Measurements from ENCODE around the gene SLC34A2.

SLC34A2 gene

DNA sequence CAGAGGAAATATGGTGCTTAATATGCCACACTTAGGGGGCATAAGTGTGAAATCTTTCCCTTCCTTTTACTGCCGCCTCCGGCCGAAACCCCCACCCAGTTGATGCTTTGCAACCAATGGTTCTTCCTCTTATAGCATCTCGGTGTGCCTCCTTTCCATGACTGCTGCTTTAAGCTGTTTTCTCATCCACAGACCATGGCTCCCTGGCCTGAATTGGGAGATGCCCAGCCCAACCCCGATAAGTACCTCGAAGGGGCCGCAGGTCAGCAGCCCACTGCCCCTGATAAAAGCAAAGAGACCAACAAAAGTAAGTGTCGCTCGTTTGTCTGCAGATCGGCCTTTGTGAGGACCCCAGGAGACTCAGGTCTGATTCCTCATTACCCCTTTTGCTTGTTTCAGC is 6.7 kb downstream of the SLC34A2 start:
- DNase-seq (ENCODE audit: low read depth) = no peak

DNA sequence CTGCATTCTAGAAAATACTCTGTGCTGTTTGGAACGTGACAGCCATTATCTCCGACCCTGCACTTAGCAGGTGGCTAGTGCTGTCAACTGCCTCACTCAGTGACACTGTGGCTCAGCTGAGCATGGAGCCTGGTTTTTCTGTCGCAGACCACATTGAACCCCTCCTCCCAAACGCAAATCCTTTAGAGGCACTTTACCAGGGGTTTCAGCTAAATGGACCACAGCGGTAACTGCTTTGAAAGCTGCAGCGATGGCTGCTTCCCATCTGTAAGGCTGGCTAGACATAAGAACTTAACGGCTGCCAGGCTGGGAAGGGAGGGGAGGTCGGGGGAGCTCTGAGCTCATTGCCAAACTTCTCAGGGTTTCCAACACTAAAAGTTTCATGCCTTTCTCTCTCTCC is 8.1 kb downstream of the SLC34A2 start:
- DNase-seq (ENCODE audit: low read depth) = no peak

- no peak for DNase-seq (ENCODE audit: low read depth)
These were observed 10.5 kb downstream of the SLC34A2 start for GRCh38 chr4:25666031-25666630.

DNA sequence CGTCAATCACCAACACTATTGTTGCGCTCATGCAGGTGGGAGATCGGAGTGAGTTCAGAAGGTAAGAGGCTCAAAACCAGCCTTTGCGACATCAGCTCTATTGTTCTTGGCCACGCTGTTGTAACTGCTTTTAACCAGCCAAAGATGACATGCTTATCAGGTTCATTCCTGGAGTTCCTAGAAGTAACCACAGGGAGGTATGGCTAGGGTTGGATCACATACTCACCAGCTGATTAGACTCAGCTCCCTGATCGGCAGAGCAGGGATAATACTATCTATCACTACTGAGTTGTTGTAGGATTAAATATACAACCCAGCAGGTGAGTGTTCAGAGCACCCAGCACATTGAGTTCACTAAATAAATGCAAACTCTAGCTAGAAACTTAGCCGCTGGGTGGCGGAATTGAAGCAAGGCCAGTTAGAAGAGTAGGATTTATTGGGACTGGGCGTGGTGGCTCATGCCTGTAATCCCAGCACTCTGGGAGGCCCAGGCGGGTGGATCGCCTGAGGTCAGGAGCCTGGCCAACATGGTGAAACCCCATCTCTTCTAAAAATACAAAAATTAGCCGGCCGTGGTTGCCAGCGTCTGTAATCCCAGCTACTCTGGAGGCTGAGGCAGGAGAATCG is 12.4 kb downstream of the SLC34A2 start:
- DNase-seq (ENCODE audit: low read depth) = no peak

DNA sequence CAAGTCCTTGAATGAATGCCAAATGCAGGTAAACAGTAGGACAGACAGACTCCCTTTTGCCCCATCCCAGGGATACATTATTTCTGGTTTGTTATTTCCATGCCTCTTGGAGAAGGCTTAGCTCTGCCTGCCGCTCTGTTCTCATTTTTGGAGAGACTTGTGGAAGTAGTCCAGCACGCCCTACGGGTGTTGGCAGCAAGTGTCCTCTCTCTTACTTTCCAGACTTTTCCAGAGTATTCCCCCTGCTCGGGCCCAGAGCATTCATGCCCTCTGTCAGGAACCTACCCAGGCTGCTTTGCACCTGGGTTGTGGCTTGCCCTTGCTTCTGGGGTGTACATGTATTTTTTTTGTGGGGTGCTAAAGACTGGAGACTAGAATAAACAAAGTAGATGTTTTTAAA is 15.3 kb downstream of the SLC34A2 start:
- DNase-seq (ENCODE audit: low read depth) = no peak

DNA sequence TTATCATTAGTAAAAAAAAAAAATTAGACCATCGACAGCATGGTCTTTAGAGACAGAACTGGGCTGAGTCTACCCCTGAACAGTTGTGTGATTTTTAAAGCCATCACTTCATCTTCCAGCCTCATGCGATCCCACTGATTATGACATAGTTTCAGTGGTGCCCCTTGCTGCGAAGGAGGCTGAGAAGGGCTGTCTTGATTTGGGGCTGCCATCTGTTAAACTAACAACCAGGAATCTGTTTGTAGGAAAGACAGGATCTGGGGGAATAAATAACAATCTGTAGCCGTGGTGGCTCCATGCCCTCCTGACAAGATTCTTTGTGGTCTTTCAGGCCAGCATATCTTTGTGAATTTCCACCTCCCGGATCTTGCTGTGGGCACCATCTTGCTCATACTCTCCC is 17.1 kb downstream of the SLC34A2 start:
- DNase-seq (ENCODE audit: low read depth) = no peak

- no peak for DNase-seq (ENCODE audit: low read depth)
These were observed 18.7 kb downstream of the SLC34A2 start for GRCh38 chr4:25674386-25674785.

DNA sequence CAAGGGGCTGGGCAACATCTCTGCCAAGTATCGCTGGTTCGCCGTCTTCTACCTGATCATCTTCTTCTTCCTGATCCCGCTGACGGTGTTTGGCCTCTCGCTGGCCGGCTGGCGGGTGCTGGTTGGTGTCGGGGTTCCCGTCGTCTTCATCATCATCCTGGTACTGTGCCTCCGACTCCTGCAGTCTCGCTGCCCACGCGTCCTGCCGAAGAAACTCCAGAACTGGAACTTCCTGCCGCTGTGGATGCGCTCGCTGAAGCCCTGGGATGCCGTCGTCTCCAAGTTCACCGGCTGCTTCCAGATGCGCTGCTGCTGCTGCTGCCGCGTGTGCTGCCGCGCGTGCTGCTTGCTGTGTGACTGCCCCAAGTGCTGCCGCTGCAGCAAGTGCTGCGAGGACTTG is 20.6 kb downstream of the SLC34A2 start:
- DNase-seq (ENCODE audit: low read depth) = no peak

DNA sequence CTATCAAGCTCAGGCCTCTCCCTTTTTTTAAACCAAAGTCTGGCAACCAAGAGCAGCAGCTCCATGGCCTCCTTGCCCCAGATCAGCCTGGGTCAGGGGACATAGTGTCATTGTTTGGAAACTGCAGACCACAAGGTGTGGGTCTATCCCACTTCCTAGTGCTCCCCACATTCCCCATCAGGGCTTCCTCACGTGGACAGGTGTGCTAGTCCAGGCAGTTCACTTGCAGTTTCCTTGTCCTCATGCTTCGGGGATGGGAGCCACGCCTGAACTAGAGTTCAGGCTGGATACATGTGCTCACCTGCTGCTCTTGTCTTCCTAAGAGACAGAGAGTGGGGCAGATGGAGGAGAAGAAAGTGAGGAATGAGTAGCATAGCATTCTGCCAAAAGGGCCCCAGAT is 21.5 kb downstream of the SLC34A2 start:
- DNase-seq (ENCODE audit: low read depth) = no peak

- no peak for DNase-seq (ENCODE audit: low read depth)
These were observed 22.3 kb downstream of the SLC34A2 start for GRCh38 chr4:25677943-25678342.

DNA sequence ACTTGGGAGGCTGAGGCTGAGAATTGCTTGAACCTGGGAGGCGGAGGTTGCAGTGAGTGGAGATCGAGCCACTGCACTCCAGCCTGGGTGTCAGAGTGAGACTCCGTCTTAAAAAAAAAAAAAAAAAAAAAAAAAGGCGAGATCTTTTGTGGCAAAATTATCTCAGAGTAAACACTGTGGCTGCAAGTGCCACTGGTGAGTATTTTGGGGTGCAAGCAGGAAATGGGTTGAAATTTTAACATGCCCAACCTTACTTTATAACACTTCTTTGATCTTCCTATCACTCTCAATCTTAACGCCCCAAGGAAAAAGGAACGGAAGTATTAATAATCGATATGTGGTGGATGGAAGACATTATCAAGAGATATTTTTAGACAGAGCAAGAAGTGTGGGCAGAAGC is 32.1 kb downstream of the SLC34A2 start:
- no peak for DNase-seq (ENCODE audit: low read depth)

- no peak for DNase-seq (ENCODE audit: low read depth)
These were observed 38.8 kb downstream of the SLC34A2 start for GRCh38 chr4:25694466-25694865.

DNA sequence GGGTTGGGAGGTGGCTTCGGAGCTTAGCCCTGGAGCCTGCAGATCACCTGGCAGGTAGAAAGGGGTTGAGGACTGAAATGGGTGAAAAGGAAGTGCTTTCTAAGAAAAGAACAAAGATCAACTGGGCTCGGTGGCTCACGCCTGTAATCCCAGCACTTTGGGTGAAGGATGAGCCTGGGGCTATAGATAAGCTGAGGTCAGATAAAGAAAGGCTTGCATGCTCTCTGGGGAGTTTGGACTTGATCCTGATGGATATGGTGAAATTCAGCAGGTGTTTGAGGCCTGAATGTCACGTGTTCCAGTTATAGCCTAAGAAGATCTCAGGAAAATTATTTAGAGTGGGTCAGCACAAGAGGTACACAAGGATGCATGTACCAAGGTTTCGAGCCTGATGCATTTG is 40.8 kb downstream of the SLC34A2 start:
- DNase-seq (ENCODE audit: low read depth) = no peak

DNA sequence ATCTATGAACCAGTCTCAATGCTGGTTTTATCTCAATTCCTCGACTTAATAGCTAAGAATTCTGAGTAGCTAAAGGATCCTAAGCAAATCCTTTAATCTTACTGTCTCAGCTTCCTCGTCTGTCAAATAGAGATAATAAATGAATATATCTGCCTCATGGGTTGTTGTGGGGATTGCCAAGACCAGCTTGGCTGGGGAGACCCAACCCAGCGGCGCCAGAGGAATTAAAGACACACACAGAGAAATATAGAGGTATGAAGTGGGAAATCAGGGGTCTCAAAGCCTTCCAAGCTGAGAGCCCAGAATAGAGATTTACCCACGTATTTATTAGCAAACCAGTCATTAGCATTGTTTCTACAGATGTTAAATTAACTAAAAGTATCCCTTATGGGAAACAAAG is 41.9 kb downstream of the SLC34A2 start:
- DNase-seq (ENCODE audit: low read depth) = no peak

GRCh38 chr4:25700661-25701060 is 45.0 kb downstream of the SLC34A2 start:
- no peak for DNase-seq (ENCODE audit: low read depth)

DNA sequence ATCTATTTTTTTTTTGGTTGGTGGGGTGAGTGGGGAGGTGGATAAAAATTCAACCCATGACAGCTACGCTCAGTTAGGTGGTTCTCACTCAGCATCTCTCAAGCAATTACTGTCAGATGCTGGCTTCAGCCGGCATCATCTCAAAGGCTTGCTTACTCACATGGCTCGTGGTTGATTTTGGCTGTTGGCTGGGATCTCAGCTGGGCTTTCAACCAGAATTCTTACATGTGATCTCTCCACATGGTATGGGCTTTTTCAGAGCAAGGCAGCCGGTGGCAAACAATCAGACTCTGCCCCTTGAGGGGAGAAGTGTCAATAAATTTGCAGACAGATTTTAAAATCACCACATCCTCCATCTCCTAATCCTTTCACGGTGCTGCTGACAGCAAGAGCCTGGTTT is 47.2 kb downstream of the SLC34A2 start:
- no peak for DNase-seq (ENCODE audit: low read depth)

GRCh38 chr4:25703731-25704388 is 48.2 kb downstream of the SLC34A2 start:
- DNase-seq (ENCODE audit: low read depth) = no peak

GRCh38 chr4:25704516-25704915 is 48.9 kb downstream of the SLC34A2 start:
- DNase-seq (ENCODE audit: low read depth) = no peak

DNA sequence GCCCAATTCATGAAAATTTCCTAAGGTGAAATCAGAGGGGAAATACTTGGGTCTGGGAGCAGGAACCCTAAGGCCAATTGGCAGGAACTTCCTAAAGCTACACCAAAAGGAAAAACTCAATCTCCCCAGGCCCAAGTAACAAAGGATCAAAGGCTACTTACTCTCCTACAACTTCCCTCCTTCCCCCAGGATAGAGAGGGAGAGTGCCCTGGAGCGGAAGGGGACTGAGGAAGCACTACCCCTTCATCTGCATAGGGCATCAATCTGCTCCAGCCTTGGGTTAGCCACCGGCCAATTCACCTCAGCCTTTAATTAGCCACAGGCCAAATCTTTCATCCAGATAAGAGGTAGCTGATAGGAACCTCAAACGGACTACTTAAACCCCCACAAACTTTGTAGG is 55.0 kb downstream of the SLC34A2 start:
- DNase-seq (ENCODE audit: low read depth) = no peak

DNA sequence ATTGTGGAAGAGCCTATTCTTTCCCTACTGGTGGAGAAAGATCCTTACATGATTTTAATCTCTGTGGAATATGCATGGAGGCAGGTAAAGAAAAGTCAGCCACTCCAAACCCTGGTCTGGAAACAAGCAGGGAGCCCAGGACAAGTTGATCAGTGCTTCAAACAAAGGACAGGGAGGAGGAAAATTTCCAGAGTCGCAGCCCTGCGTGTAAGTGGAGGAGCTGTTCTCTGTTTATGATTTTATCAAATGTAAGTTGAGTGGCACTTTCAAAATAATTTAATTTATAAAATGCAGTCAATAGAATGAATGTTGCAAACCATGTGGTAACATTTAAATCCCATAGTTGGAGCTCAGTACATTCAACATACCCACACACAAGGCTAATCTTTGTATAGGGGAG is 57.0 kb downstream of the SLC34A2 start:
- no peak for DNase-seq (ENCODE audit: low read depth)

DNA sequence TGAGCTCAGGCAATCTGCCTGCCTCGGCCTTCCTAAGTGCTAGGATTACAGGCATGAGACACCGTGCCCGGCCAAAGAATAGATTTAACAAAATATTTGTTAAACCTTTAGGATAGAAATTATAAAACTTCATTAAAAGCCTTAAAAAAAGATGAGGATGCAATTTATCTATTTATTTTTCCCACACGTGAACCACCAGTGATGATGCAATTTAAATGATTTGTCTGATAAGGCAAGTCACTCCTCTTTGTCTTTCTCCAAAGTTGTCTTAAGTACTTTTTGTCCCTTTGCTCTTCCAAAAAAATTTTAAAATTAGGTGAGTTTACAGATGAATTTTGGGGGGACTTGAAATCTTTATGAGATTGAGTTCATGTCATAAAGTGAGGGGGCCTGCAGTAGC is 58.2 kb downstream of the SLC34A2 start:
- no peak for DNase-seq (ENCODE audit: low read depth)

- no peak for DNase-seq (ENCODE audit: low read depth)
These were observed 67.3 kb downstream of the SLC34A2 start for GRCh38 chr4:25722964-25723363.

DNA sequence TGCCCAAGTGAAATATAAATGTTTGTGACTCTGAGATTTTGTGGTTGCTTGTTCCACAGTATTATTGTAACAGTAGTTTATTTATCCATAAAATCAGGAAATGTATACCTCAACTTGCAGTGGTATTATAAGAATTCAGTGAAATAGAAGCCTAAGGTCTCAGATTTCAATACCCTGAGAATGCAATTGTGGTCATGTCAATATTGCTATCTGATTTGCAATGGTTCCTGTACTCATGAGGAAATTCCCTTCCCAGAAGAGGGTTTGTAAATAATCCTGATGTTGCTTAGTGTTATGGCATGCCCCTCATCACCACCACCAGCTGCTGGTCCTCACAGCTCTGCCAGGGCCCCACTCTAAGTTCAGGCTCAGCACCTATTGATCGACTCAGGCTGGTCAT is 67.8 kb downstream of the SLC34A2 start:
- no peak for DNase-seq (ENCODE audit: low read depth)

- no peak for DNase-seq (ENCODE audit: low read depth)
These were observed 70.2 kb downstream of the SLC34A2 start for GRCh38 chr4:25725870-25726269.

Data from stimulated activated CD8-positive, alpha-beta memory T cell treated with anti-CD3 and anti-CD28 coated beads, Interleukin-12 subunit alpha, Interleukin-12 subunit beta, amount 100 ng/mL, for 1 hour (primary cell).